Measurements from ENCODE around the gene HK1.

HK1 gene

GRCh38 chr10:69408318-69409175 lies 130.3 kb downstream of the HK1 start:
- DNase-seq = peak; percentile 33

GRCh38 chr10:69409176-69409495 lies 130.8 kb downstream of the HK1 start:
- DNase-seq = no peak

- DNase-seq = no peak
Observed at GRCh38 chr10:69409968-69410367, 131.7 kb downstream of the HK1 start.

- DNase-seq = no peak
Observed at GRCh38 chr10:69410487-69410886, 132.2 kb downstream of the HK1 start.

GRCh38 chr10:69411476-69411875 lies 133.2 kb downstream of the HK1 start:
- DNase-seq = no peak

GRCh38 chr10:69412232-69412790 lies 134.0 kb downstream of the HK1 start:
- DNase-seq = no peak

- no peak for DNase-seq
Observed at GRCh38 chr10:69413221-69413865, 135.0 kb downstream of the HK1 start.

- no peak for DNase-seq
Observed at GRCh38 chr10:69414036-69415018, 136.0 kb downstream of the HK1 start.

GRCh38 chr10:69415049-69415448 lies 136.8 kb downstream of the HK1 start:
- no peak for DNase-seq

GRCh38 chr10:69415951-69416350 lies 137.7 kb downstream of the HK1 start:
- no peak for DNase-seq

GRCh38 chr10:69416695-69417094 lies 138.4 kb downstream of the HK1 start, which contains the start of gene TACR2:
Gene TACR2 (minus strand): TSS chr10:69416918. CDS start chr10:69416323, 595 bp downstream.
- DNase-seq = no peak

GRCh38 chr10:69417542-69417941 lies 139.2 kb downstream of the HK1 start:
- DNase-seq = no peak

GRCh38 chr10:69418052-69418752 lies 139.9 kb downstream of the HK1 start:
- no peak for DNase-seq

- no peak for DNase-seq
Observed at GRCh38 chr10:69419096-69419743, 140.9 kb downstream of the HK1 start.

- no peak for DNase-seq
Observed at GRCh38 chr10:69419744-69420126, 141.4 kb downstream of the HK1 start.

GRCh38 chr10:69421611-69422308 lies 143.5 kb downstream of the HK1 start:
- DNase-seq = no peak

GRCh38 chr10:69422676-69423075 lies 144.4 kb downstream of the HK1 start:
- no peak for DNase-seq

GRCh38 chr10:69425041-69425440 lies 146.7 kb downstream of the HK1 start:
- DNase-seq = no peak

- no peak for DNase-seq
Observed at GRCh38 chr10:69425511-69426298, 147.4 kb downstream of the HK1 start.

GRCh38 chr10:69426376-69426727 lies 148.1 kb downstream of the HK1 start:
- DNase-seq = no peak
